Mesenchymal stem cell (in vitro differentiated cells and primary cell): ENCODE measurements around the gene PLIN4.

ENCODE experiments used
- DNase-seq: peaks from one replicate; pipeline ENCODE4 v3.0.0-alpha.2; 2013
- H2AFZ ChIP-seq: one replicate; pipeline ENCODE4 v1.6.1; 2013; ENCODE audit warnings: low read depth, mild to moderate bottlenecking, control low read depth, inconsistent platforms, low read length, moderate library complexity
- H2AK5ac ChIP-seq: 2 replicates; pipeline ENCODE4 v1.6.1; 2013; ENCODE audit warnings: low read length, moderate library complexity, mild to moderate bottlenecking, inconsistent platforms; ENCODE audit not compliant: severe bottlenecking
- H2BK120ac ChIP-seq: one replicate; pipeline ENCODE4 v1.6.1; 2013; ENCODE audit warnings: low read depth, mild to moderate bottlenecking, inconsistent platforms, low read length, moderate library complexity
- H2BK12ac ChIP-seq, 2 experiments: one replicate each; pipeline ENCODE4 v1.6.1; 2013; ENCODE audit warnings: inconsistent platforms in 2 of 2, low read length in 2 of 2, mild to moderate bottlenecking in 2 of 2, moderate library complexity in 2 of 2, control low read depth in 1 of 2
- H2BK15ac ChIP-seq: one replicate; pipeline ENCODE4 v1.6.1; 2013; ENCODE audit warnings: mild to moderate bottlenecking, low read depth, inconsistent platforms; ENCODE audit not compliant: poor library complexity, severe bottlenecking
- H2BK5ac ChIP-seq: 2 replicates; pipeline ENCODE4 v1.6.1; 2013; ENCODE audit warnings: low read depth, mild to moderate bottlenecking, low read length, control low read depth, inconsistent platforms; ENCODE audit not compliant: poor library complexity, severe bottlenecking
- H3K14ac ChIP-seq, 2 experiments: one replicate each; pipeline ENCODE4 v1.6.1; 2013; ENCODE audit warnings: inconsistent platforms in 2 of 2, low read length in 2 of 2, control low read depth in 1 of 2, mild to moderate bottlenecking in 1 of 2, moderate library complexity in 1 of 2
- H3K18ac ChIP-seq, 2 experiments: one replicate each; pipeline ENCODE4 v1.6.1; 2013; ENCODE audit warnings: inconsistent platforms in 2 of 2, low read length in 2 of 2, control low read depth in 1 of 2, low read depth in 1 of 2, mild to moderate bottlenecking in 1 of 2
- H3K23ac ChIP-seq, 2 experiments: one replicate each; pipeline ENCODE4 v1.6.1; 2013; ENCODE audit warnings: inconsistent platforms in 2 of 2, low read length in 2 of 2, mild to moderate bottlenecking in 2 of 2, moderate library complexity in 2 of 2, control low read depth in 1 of 2
- H3K27ac ChIP-seq: 2 replicates; pipeline ENCODE4 v1.5.1; 2013; ENCODE audit warnings: mild to moderate bottlenecking, moderate library complexity, low read length, control low read depth, inconsistent platforms; ENCODE audit not compliant: poor library complexity, severe bottlenecking
- H3K27me3 ChIP-seq, 2 experiments: 2 replicates each; pipeline versions ENCODE4 v1.6.1 to v1.7.0; 2013; ENCODE audit warnings: low read length in 2 of 2, mild to moderate bottlenecking in 2 of 2, moderate library complexity in 2 of 2, control low read depth in 1 of 2, inconsistent platforms in 1 of 2; ENCODE audit not compliant: control insufficient read depth in 1 of 2, insufficient read depth in 1 of 2
- H3K36me3 ChIP-seq, 2 experiments: 2 replicates each; pipeline versions ENCODE4 v1.6.1 to v1.7.0; 2013; ENCODE audit warnings: low read length in 2 of 2, control low read depth in 1 of 2, inconsistent platforms in 1 of 2, low read depth in 1 of 2, mild to moderate bottlenecking in 1 of 2; ENCODE audit not compliant: insufficient read depth in 2 of 2, control insufficient read depth in 1 of 2
- H3K4ac ChIP-seq, 2 experiments: one replicate each; pipeline ENCODE4 v1.6.1; 2013; ENCODE audit warnings: inconsistent platforms in 2 of 2, low read length in 2 of 2, mild to moderate bottlenecking in 2 of 2, moderate library complexity in 2 of 2, control low read depth in 1 of 2, low read depth in 1 of 2
- H3K4me1 ChIP-seq: 2 replicates; pipeline ENCODE4 v1.6.1; 2013; ENCODE audit warnings: low read depth, low read length, control low read depth; ENCODE audit not compliant: control insufficient read depth, insufficient read depth
- H3K4me2 ChIP-seq: 2 replicates; pipeline ENCODE4 v1.6.1; 2013; ENCODE audit warnings: low read length, mild to moderate bottlenecking, inconsistent platforms; ENCODE audit not compliant: poor library complexity, severe bottlenecking
- H3K4me3 ChIP-seq, 2 experiments: 2 replicates each; pipeline versions ENCODE4 v1.5.1 to v1.7.0; 2013; ENCODE audit warnings: low read length in 2 of 2, mild to moderate bottlenecking in 2 of 2, control low read depth in 1 of 2, low read depth in 1 of 2; ENCODE audit not compliant: insufficient read depth in 1 of 2
- H3K79me1 ChIP-seq: replicated peaks from 2 replicates; pipeline ENCODE4 v1.6.1; 2013; ENCODE audit warnings: mild to moderate bottlenecking, control low read depth, low read length, inconsistent platforms; ENCODE audit not compliant: poor library complexity, severe bottlenecking
- H3K9ac ChIP-seq: 2 replicates; pipeline ENCODE4 v1.7.0; 2013; ENCODE audit warnings: mild to moderate bottlenecking, low read length, moderate library complexity
- H3K9me3 ChIP-seq: 2 replicates; pipeline ENCODE4 v1.7.0; 2013; ENCODE audit warnings: mild to moderate bottlenecking, low read length; ENCODE audit not compliant: control insufficient read depth
- H4K8ac ChIP-seq: one replicate; pipeline ENCODE4 v1.6.1; 2013; ENCODE audit warnings: inconsistent platforms, mild to moderate bottlenecking, low read length, moderate library complexity
- H4K91ac ChIP-seq: one replicate; pipeline ENCODE4 v1.6.1; 2013; ENCODE audit warnings: mild to moderate bottlenecking, low read length, inconsistent platforms
- WGBS: methylation state at CpG from one replicate; pipeline ENCODE4 v1.1.7; 2013; ENCODE audit warnings: mixed read lengths; 5-methylcytosine and 5-hydroxymethylcytosine counted together

The PLIN4 gene

DNA sequence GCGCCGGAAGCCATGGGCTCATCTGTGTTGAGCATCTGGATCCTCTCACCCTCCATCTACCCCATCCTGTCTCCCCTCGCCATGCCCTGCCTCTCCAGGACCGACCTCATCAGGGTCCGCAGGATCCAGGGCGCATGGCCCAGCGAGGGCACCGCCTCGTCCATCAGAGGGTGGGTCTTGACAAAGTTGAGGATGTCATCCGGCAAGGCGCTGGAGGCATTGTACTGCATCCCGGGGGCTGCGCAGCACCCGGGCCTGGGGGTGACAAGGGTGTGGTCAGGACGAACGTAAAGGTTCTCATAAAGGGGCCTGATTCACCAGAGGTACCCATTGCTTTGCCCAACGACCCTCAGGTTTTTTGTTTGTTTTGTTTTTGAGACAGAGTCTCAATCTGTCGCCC lies 31.7 kb upstream of the PLIN4 start:
- 95% methylated on average over 18 of the region's 18 CpGs for WGBS
- Histone ChIP-seq H3K23ac (no peak overlapping the region), H3K4me3 (no peak overlapping the region), H2BK15ac (no peak overlapping the region), H3K4me2 (no peak overlapping the region), H3K4me1 (peaks cover 2% of the 10 kb centered on the region), H3K9me3 (no peaks in the 10 kb centered on the region), H3K4ac (no peak overlapping the region), H3K79me1 (no peaks in the 10 kb centered on the region), H4K91ac (no peak overlapping the region), H2AK5ac (no peak overlapping the region), H3K27ac (no peak overlapping the region), H4K8ac (no peak overlapping the region), H3K36me3 (peaks cover 0 to 23% of the 10 kb centered on the region in 2 experiments), H2BK12ac (no peak overlapping the region), H2BK120ac (no peak overlapping the region), H2BK5ac (no peak overlapping the region), H3K9ac (no peak overlapping the region), H3K27me3 (peaks cover 0 to 39% of the 10 kb centered on the region in 2 experiments), H3K14ac (no peak overlapping the region), H2AFZ (no peak overlapping the region), H3K18ac (no peak overlapping the region)
- DNase-seq = no peak

DNA sequence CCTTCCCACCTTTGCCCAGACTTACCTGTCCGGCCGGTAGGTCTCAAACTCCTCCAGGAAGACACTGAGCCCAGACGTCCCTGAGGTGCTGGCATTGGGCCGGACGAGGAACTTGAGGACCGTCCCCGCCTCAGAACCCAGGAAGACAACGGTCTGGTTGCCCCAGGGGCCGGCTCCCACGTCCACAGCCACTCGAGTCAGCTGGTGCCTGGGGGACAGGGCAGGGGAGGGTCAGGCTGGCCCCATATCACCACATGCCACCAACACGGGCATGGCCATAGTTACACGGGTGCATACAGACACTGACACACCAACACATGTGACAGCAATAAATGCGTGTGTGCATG lies 29.9 kb upstream of the PLIN4 start:
- Histone ChIP-seq H3K4me1 (peaks cover 4% of the 10 kb centered on the region), H3K4ac (no peak overlapping the region), H3K18ac (no peak overlapping the region), H4K8ac (no peak overlapping the region), H3K23ac (no peak overlapping the region), H2BK5ac (no peak overlapping the region), H3K9ac (no peak overlapping the region), H3K4me3 (no peak overlapping the region), H2AK5ac (no peak overlapping the region), H2BK120ac (no peak overlapping the region), H2BK15ac (no peak overlapping the region), H3K79me1 (no peaks in the 10 kb centered on the region), H3K4me2 (no peak overlapping the region), H3K27ac (no peak overlapping the region), H4K91ac (no peak overlapping the region), H3K9me3 (no peaks in the 10 kb centered on the region), H3K27me3 (peaks cover 0 to 39% of the 10 kb centered on the region in 2 experiments), H3K36me3 (peaks cover 0 to 25% of the 10 kb centered on the region in 2 experiments), H2AFZ (no peak overlapping the region), H3K14ac (peak overlapping the region in 1 of 2 experiments; percentile 51), H2BK12ac (no peak overlapping the region)
- 90% methylated on average over 14 of the region's 14 CpGs for WGBS
- no peak for DNase-seq

- H3K9me3 ChIP-seq = no peaks in the 10 kb centered on the region
- H3K27ac ChIP-seq = no peak overlapping the region
- H3K14ac ChIP-seq = peak overlapping the region in 1 of 2 experiments; percentile 51
- H4K91ac ChIP-seq = no peak overlapping the region
- H2BK120ac ChIP-seq = no peak overlapping the region
- no peak overlapping the region for H2BK5ac ChIP-seq
- H3K4ac ChIP-seq = no peak overlapping the region
- no peak overlapping the region for H3K4me3 ChIP-seq
- H3K27me3 ChIP-seq = peaks cover 0 to 33% of the 10 kb centered on the region in 2 experiments
- no peak overlapping the region for H2BK12ac ChIP-seq
- no peak overlapping the region for H2AFZ ChIP-seq
- H4K8ac ChIP-seq = no peak overlapping the region
- H2AK5ac ChIP-seq = no peak overlapping the region
- H3K4me2 ChIP-seq = no peak overlapping the region
- H3K9ac ChIP-seq = no peak overlapping the region
- no peak for DNase-seq
- no peak overlapping the region for H3K18ac ChIP-seq
- H3K79me1 ChIP-seq = no peaks in the 10 kb centered on the region
- H2BK15ac ChIP-seq = no peak overlapping the region
- H3K23ac ChIP-seq = no peak overlapping the region
- H3K36me3 ChIP-seq = peaks cover 0 to 28% of the 10 kb centered on the region in 2 experiments
- peaks cover 4% of the 10 kb centered on the region for H3K4me1 ChIP-seq
- WGBS = 86% methylated on average over 32 of the region's 32 CpGs
Measured at GRCh38 chr19:4547303-4548237, 29.3 kb upstream of the PLIN4 start.

DNA sequence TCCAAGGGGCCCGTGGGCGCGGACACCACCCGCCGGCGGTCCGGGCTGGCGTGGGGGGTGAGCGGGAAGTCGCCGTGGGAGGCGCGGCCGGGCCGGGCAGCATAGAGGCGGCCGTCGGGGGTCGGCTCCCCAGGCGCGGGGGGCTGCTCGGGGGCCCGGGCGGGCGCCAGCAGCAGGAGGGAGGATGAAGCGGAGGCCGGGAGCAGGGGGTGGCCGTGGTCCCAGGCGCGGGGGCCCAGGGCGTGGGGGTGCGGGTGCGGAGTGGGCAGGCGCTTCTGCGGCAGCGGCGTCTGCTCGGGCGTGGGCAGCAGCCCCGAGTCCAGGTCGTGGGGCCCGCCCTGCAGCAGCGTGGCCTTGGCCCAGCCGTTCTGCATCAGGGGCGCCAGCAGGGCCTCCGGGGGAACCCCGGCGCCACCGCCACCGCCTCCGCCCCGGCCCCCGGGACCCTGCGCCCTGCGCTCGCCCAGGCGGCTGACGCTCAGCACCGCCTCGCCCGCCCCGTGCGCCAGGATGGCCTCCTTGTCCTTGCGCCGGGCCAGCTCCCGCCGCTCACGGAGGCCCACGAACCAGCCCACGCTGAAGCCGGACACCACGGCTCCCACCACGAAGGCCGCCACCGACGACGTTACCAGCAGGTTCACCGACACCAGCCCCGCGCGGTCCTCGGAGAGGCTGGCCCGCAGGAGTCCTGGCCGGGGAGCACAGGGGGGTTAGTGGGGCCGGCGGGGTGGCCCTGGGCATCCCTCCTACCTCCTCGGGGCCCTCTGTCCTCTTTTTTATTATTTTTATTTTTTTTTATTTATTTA lies 25.8 kb upstream of the PLIN4 start:
- no peak overlapping the region for H2BK5ac ChIP-seq
- H3K9me3 ChIP-seq = peaks cover 4% of the 10 kb centered on the region
- no peak overlapping the region for H4K8ac ChIP-seq
- H3K9ac ChIP-seq = no peak overlapping the region
- no peak overlapping the region for H2BK12ac ChIP-seq
- H2AFZ ChIP-seq = no peak overlapping the region
- WGBS = 97% methylated on average over 74 of the region's 87 CpGs
- no peak overlapping the region for H3K27ac ChIP-seq
- H2BK15ac ChIP-seq = no peak overlapping the region
- H3K4me2 ChIP-seq = no peak overlapping the region
- H2BK120ac ChIP-seq = no peak overlapping the region
- H3K4ac ChIP-seq = no peak overlapping the region
- no peak overlapping the region for H3K14ac ChIP-seq
- H3K4me3 ChIP-seq = no peak overlapping the region
- H4K91ac ChIP-seq = no peak overlapping the region
- peaks cover 0 to 23% of the 10 kb centered on the region in 2 experiments for H3K36me3 ChIP-seq
- no peak for DNase-seq
- H3K23ac ChIP-seq = no peak overlapping the region
- no peak overlapping the region for H3K18ac ChIP-seq
- no peak overlapping the region for H2AK5ac ChIP-seq
- peaks cover 4% of the 10 kb centered on the region for H3K4me1 ChIP-seq
- H3K27me3 ChIP-seq = peaks cover 9 to 34% of the 10 kb centered on the region in 2 experiments
- no peaks in the 10 kb centered on the region for H3K79me1 ChIP-seq
